DOHH2 (cell line): ENCODE measurements around the gene MYLK.

Experiments used
- H3F3A ChIP-seq: fragments of 200-600 bp; sonication (generic), shearing (Covaris generic); 2 replicates; pipeline ENCODE4 v1.6.0; 2016; ENCODE audit warnings: antibody characterized with exemption, mild to moderate bottlenecking; ENCODE audit not compliant: control insufficient read depth, insufficient read depth
- H3K27ac ChIP-seq: fragments of 200-600 bp; sonication (generic); 2 replicates; pipeline ENCODE4 v1.5.1; 2014; ENCODE audit warnings: low read depth, mild to moderate bottlenecking, low read length, moderate library complexity
- H3K27me3 ChIP-seq: fragments of 200-600 bp; sonication (generic); 2 replicates; pipeline ENCODE4 v1.6.1; 2014; ENCODE audit warnings: mild to moderate bottlenecking, low read length, mixed read lengths; ENCODE audit not compliant: control insufficient read depth
- H3K36me3 ChIP-seq: fragments of 200-600 bp; sonication (generic); 2 replicates; pipeline ENCODE4 v1.6.1; 2014; ENCODE audit warnings: mild to moderate bottlenecking, low read length, moderate library complexity, mixed read lengths; ENCODE audit not compliant: control insufficient read depth
- H3K4me1 ChIP-seq: fragments of 200-600 bp; sonication (generic); 2 replicates; pipeline ENCODE4 v1.6.1; 2014; ENCODE audit warnings: mild to moderate bottlenecking, low read length, mixed read lengths; ENCODE audit not compliant: control insufficient read depth
- H3K4me2 ChIP-seq: fragments of 200-600 bp; sonication (generic); 2 replicates; pipeline ENCODE4 v1.6.0; 2014; ENCODE audit warnings: mild to moderate bottlenecking, low read length, moderate library complexity
- H3K4me3 ChIP-seq: fragments of 200-600 bp; sonication (generic); 2 replicates; pipeline ENCODE4 v1.5.1; 2014; ENCODE audit warnings: mild to moderate bottlenecking, low read length, mixed read lengths
- H3K79me2 ChIP-seq: fragments of 200-600 bp; sonication (generic); 2 replicates; pipeline ENCODE4 v1.6.1; 2014; ENCODE audit warnings: mild to moderate bottlenecking, low read length, mixed read lengths; ENCODE audit not compliant: control insufficient read depth
- H3K9me2 ChIP-seq: fragments of 200-600 bp; sonication (generic); replicated peaks from 2 replicates; pipeline ENCODE4 v1.6.1; 2014; ENCODE audit warnings: mild to moderate bottlenecking, low read length, mixed read lengths; ENCODE audit not compliant: control insufficient read depth
- H3K9me3 ChIP-seq: fragments of 200-600 bp; sonication (generic); 2 replicates; pipeline ENCODE4 v1.6.1; 2014; ENCODE audit warnings: antibody characterized with exemption, low read length, mixed read lengths; ENCODE audit not compliant: control insufficient read depth, insufficient read depth
- H4K20me1 ChIP-seq: fragments of 200-600 bp; sonication (generic); 2 replicates; pipeline ENCODE4 v1.6.0; 2014; ENCODE audit warnings: low read depth, mild to moderate bottlenecking, antibody characterized with exemption, low read length, moderate library complexity; ENCODE audit not compliant: control insufficient read depth, insufficient read depth
- EZH2phosphoT487 ChIP-seq: fragments of 200-600 bp; sonication (generic); IDR thresholded peaks from 2 replicates; pipeline ENCODE4 v1.6.1; 2017; ENCODE audit warnings: borderline replicate concordance, mild to moderate bottlenecking, antibody characterized with exemption, low read length, moderate library complexity, mixed read lengths
- TF ChIP-seq, protein P1 (sequence below): fragments of 200-600 bp; sonication (generic); IDR thresholded peaks from one replicate; pipeline ENCODE4 v1.5.1; 2014; ENCODE audit warnings: antibody characterized with exemption, mild to moderate bottlenecking, low read depth, low read length; ENCODE audit not compliant: poor library complexity, severe bottlenecking

Gene MYLK

GRCh38 chr3:123621850-123622189 lies 262.3 kb downstream of the MYLK start:
- Histone ChIP-seq H3K4me2 (no peak overlapping the region), H3K79me2 (no peaks in the 10 kb centered on the region), H3K9me2 (no peaks in the 10 kb centered on the region), H4K20me1 (no peaks in the 10 kb centered on the region), H3K9me3 (no peaks in the 10 kb centered on the region), H3K27ac (no peak overlapping the region), H3K4me3 (no peak overlapping the region), H3K4me1 (peaks cover 14% of the 10 kb centered on the region), H3K36me3 (no peaks in the 10 kb centered on the region), H3K27me3 (no peaks in the 10 kb centered on the region), H3F3A (no peaks in the 10 kb centered on the region)
- TF ChIP-seq EZH2phosphoT487: no peak
- TF ChIP-seq, protein P1, sequence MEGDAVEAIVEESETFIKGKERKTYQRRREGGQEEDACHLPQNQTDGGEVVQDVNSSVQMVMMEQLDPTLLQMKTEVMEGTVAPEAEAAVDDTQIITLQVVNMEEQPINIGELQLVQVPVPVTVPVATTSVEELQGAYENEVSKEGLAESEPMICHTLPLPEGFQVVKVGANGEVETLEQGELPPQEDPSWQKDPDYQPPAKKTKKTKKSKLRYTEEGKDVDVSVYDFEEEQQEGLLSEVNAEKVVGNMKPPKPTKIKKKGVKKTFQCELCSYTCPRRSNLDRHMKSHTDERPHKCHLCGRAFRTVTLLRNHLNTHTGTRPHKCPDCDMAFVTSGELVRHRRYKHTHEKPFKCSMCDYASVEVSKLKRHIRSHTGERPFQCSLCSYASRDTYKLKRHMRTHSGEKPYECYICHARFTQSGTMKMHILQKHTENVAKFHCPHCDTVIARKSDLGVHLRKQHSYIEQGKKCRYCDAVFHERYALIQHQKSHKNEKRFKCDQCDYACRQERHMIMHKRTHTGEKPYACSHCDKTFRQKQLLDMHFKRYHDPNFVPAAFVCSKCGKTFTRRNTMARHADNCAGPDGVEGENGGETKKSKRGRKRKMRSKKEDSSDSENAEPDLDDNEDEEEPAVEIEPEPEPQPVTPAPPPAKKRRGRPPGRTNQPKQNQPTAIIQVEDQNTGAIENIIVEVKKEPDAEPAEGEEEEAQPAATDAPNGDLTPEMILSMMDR: no peak

DNA sequence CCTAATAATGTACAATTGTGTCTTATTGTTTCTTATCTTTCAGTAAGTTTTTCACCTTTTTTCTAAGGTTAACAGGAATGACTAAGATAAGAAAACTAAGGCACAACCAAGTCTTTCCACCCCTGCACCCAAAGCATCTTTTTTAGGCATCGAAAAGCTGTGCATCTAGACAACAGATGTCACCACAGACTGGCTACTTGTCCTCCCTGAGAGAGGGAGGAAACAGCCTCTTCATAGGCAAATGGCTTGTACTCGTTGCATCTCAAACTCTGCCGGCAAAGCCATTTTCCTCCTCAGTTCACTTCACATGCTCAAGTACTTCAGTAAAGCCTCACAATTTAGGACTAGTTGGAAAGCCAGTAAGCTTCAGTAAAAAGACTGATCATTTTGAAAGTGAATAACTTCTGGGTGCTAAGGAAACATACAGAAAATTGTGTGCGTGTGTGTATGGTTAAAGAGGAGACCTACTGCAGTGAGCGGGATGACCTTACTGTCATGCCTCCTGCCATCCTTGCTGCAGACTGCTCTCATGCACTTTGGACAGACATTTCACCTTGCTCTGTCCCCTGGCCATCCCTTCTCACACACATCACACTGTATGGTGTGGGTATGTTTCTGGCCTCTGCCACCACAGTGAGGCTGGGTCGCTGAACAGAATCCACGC lies 262.8 kb downstream of the MYLK start:
- Histone ChIP-seq H3K27me3 (no peaks in the 10 kb centered on the region), H3K4me1 (peaks cover 14% of the 10 kb centered on the region), H3K79me2 (no peaks in the 10 kb centered on the region), H3K9me3 (no peaks in the 10 kb centered on the region), H3K27ac (no peak overlapping the region), H3K4me2 (no peak overlapping the region), H4K20me1 (no peaks in the 10 kb centered on the region), H3K36me3 (no peaks in the 10 kb centered on the region), H3K4me3 (no peak overlapping the region), H3F3A (no peaks in the 10 kb centered on the region), H3K9me2 (no peaks in the 10 kb centered on the region)
- TF ChIP-seq EZH2phosphoT487: no peak
- TF ChIP-seq, protein P1: no peak

- no peaks in the 10 kb centered on the region for H3K36me3 ChIP-seq
- TF ChIP-seq EZH2phosphoT487: no peak
- TF ChIP-seq, protein P1: no peak
- no peak overlapping the region for H3K4me2 ChIP-seq
Observed at GRCh38 chr3:123620343-123620742, 263.8 kb downstream of the MYLK start.

More at GRCh38 chr3:123620343-123620742, 263.8 kb downstream of the MYLK start:
- Histone ChIP-seq H3K9me3 (no peaks in the 10 kb centered on the region), H3K79me2 (no peaks in the 10 kb centered on the region), H3K27ac (no peak overlapping the region), H3K4me3 (no peak overlapping the region), H3K4me1 (peaks cover 14% of the 10 kb centered on the region), H3K27me3 (no peaks in the 10 kb centered on the region), H3F3A (no peaks in the 10 kb centered on the region), H4K20me1 (no peaks in the 10 kb centered on the region), H3K9me2 (no peaks in the 10 kb centered on the region)
